Measurements from ENCODE around the gene ENC1.

ENC1 gene

GRCh38 chr5:74673011-74673790 is 32.7 kb upstream of the ENC1 start:
- TF ChIP-seq CTCF (conservative IDR thresholded peaks at IDR 0.05; ENCODE audit: low read depth, low read length) = peak; percentile 55
- DNase-seq (ENCODE audit: low read depth) = peak; percentile 80
- peak overlapping the region; percentile 45 for H3K4me3 ChIP-seq (ENCODE audit: low read depth, low read length)

- no peak for TF ChIP-seq CTCF (conservative IDR thresholded peaks at IDR 0.05; ENCODE audit: low read depth, low read length)
- no peak overlapping the region for H3K4me3 ChIP-seq (ENCODE audit: low read depth, low read length)
- no peak for DNase-seq (ENCODE audit: low read depth)
Measured at GRCh38 chr5:74672215-74672877, 31.8 kb upstream of the ENC1 start.

GRCh38 chr5:74670396-74671038 is 30.0 kb upstream of the ENC1 start:
- H3K4me3 ChIP-seq (ENCODE audit: low read depth, low read length) = no peak overlapping the region
- DNase-seq (ENCODE audit: low read depth) = no peak
- TF ChIP-seq CTCF (conservative IDR thresholded peaks at IDR 0.05; ENCODE audit: low read depth, low read length) = no peak

GRCh38 chr5:74669821-74670220 is 29.3 kb upstream of the ENC1 start:
- no peak for TF ChIP-seq CTCF (conservative IDR thresholded peaks at IDR 0.05; ENCODE audit: low read depth, low read length)
- no peak for DNase-seq (ENCODE audit: low read depth)
- H3K4me3 ChIP-seq (ENCODE audit: low read depth, low read length) = no peak overlapping the region

- no peak overlapping the region for H3K4me3 ChIP-seq (ENCODE audit: low read depth, low read length)
- TF ChIP-seq CTCF (conservative IDR thresholded peaks at IDR 0.05; ENCODE audit: low read depth, low read length) = no peak
- peak; percentile 77 for DNase-seq (ENCODE audit: low read depth)
Measured at GRCh38 chr5:74667396-74667795, 26.9 kb upstream of the ENC1 start.

GRCh38 chr5:74665816-74666215 is 25.3 kb upstream of the ENC1 start:
- no peak overlapping the region for H3K4me3 ChIP-seq (ENCODE audit: low read depth, low read length)
- no peak for DNase-seq (ENCODE audit: low read depth)
- TF ChIP-seq CTCF (conservative IDR thresholded peaks at IDR 0.05; ENCODE audit: low read depth, low read length) = no peak

Data from choroid plexus epithelial cell (primary cell).